ENCODE data around the gene C21orf58.

C21orf58 gene

GRCh38 chr21:46362946-46363345, 39.3 kb upstream of the C21orf58 start:
- Histone ChIP-seq H3K4me3 (replicated peaks; ENCODE audit: low read depth, low read length) (no peak overlapping the region), H3K36me3 (ENCODE audit: control insufficient read depth, insufficient read depth, low read length) (peaks cover 23% of the 10 kb centered on the region), H3K27me3 (replicated peaks; ENCODE audit: control insufficient read depth, insufficient read depth, low read length) (no peaks in the 10 kb centered on the region)
- TF ChIP-seq CTCF (IDR thresholded peaks at IDR 0.05; ENCODE audit: insufficient read depth, low read length, poor library complexity, severe bottlenecking), result no peak
- DNase-seq (ENCODE audit: extremely low read depth, insufficient read length), result no peak

GRCh38 chr21:46361935-46362334, 38.3 kb upstream of the C21orf58 start:
- no peak overlapping the region for H3K4me3 ChIP-seq (replicated peaks; ENCODE audit: low read depth, low read length)
- no peak for TF ChIP-seq CTCF (IDR thresholded peaks at IDR 0.05; ENCODE audit: insufficient read depth, low read length, poor library complexity, severe bottlenecking)
- no peak for DNase-seq (ENCODE audit: extremely low read depth, insufficient read length)
- H3K27me3 ChIP-seq (replicated peaks; ENCODE audit: control insufficient read depth, insufficient read depth, low read length), result no peaks in the 10 kb centered on the region
- H3K36me3 ChIP-seq (ENCODE audit: control insufficient read depth, insufficient read depth, low read length), result peaks cover 23% of the 10 kb centered on the region

GRCh38 chr21:46361176-46361575, 37.5 kb upstream of the C21orf58 start:
- Histone ChIP-seq H3K27me3 (replicated peaks; ENCODE audit: control insufficient read depth, insufficient read depth, low read length) (no peaks in the 10 kb centered on the region), H3K4me3 (replicated peaks; ENCODE audit: low read depth, low read length) (no peak overlapping the region), H3K36me3 (ENCODE audit: control insufficient read depth, insufficient read depth, low read length) (peaks cover 17% of the 10 kb centered on the region)
- no peak for DNase-seq (ENCODE audit: extremely low read depth, insufficient read length)
- TF ChIP-seq CTCF (IDR thresholded peaks at IDR 0.05; ENCODE audit: insufficient read depth, low read length, poor library complexity, severe bottlenecking), result no peak

GRCh38 chr21:46357684-46358425, 34.2 kb upstream of the C21orf58 start:
- Histone ChIP-seq H3K4me3 (replicated peaks; ENCODE audit: low read depth, low read length) (no peak overlapping the region), H3K27me3 (replicated peaks; ENCODE audit: control insufficient read depth, insufficient read depth, low read length) (no peaks in the 10 kb centered on the region), H3K36me3 (ENCODE audit: control insufficient read depth, insufficient read depth, low read length) (peaks cover 18% of the 10 kb centered on the region)
- DNase-seq (ENCODE audit: extremely low read depth, insufficient read length), result no peak
- TF ChIP-seq CTCF (IDR thresholded peaks at IDR 0.05; ENCODE audit: insufficient read depth, low read length, poor library complexity, severe bottlenecking), result no peak

GRCh38 chr21:46357335-46357604, 33.6 kb upstream of the C21orf58 start:
- TF ChIP-seq CTCF (IDR thresholded peaks at IDR 0.05; ENCODE audit: insufficient read depth, low read length, poor library complexity, severe bottlenecking), result no peak
- DNase-seq (ENCODE audit: extremely low read depth, insufficient read length), result no peak
- Histone ChIP-seq H3K4me3 (replicated peaks; ENCODE audit: low read depth, low read length) (no peak overlapping the region), H3K27me3 (replicated peaks; ENCODE audit: control insufficient read depth, insufficient read depth, low read length) (no peaks in the 10 kb centered on the region), H3K36me3 (ENCODE audit: control insufficient read depth, insufficient read depth, low read length) (peaks cover 21% of the 10 kb centered on the region)

All from GM06990 (cell line).